Measurements from ENCODE around the gene KLHL3.

GRCh38 chr5:137598399-137598798, 137.5 kb downstream of the KLHL3 start:
- TF ChIP-seq POLR2AphosphoS5 (IDR thresholded peaks at IDR 0.05; ENCODE audit: borderline replicate concordance, low read depth, low read length) (no peak), EZH2 (IDR thresholded peaks at IDR 0.05) (no peak)
